Transverse colon (tissue), 4 donors: ENCODE data around the gene NFE2L3. TPM values are rescaled to one million over a fixed set of nuclear protein-coding genes. Genes with fewer than 3 reads are reported as not detected.

Source experiments
- DNase-seq: peaks from one replicate; pipeline ENCODE4 v3.0.0-alpha.2; 2019
- H3K27ac ChIP-seq, 4 donors: fragments of 200-600 bp; sonication (generic); 2 replicates each; pipeline ENCODE4 v1.5.1; 2016 to 2018; ENCODE audit warnings: inconsistent platforms in 4 of 4
- H3K27me3 ChIP-seq: fragments of 200-600 bp; sonication (generic); 2 replicates; pipeline ENCODE4 v1.5.1; 2017; ENCODE audit warnings: inconsistent platforms
- H3K36me3 ChIP-seq, 4 donors: fragments of 200-600 bp; sonication (generic); 2 replicates each; pipeline ENCODE4 v1.5.1; 2017 to 2019; ENCODE audit warnings: inconsistent platforms in 4 of 4
- H3K4me1 ChIP-seq, 4 donors: fragments of 200-600 bp; sonication (generic); 2 replicates each; pipeline ENCODE4 v1.5.1; 2017 to 2020; ENCODE audit warnings: inconsistent platforms in 4 of 4
- H3K4me3 ChIP-seq, 4 donors: fragments of 200-600 bp; sonication (generic); 1 replicate in 1 of 4; 2 replicates in 3 of 4; pipeline versions ENCODE4 v1.5.1 to v1.6.1; 2017 to 2019; ENCODE audit warnings: inconsistent platforms in 4 of 4
- H3K9me3 ChIP-seq, 2 donors: fragments of 200-600 bp; sonication (generic); 2 replicates each; pipeline ENCODE4 v1.5.1; 2017 to 2019; ENCODE audit warnings: inconsistent platforms in 2 of 2
- CTCF ChIP-seq, 5 experiments: fragments of 200-600 bp in 3 of 5; fragments of 450-650 bp in 2 of 5; sonication (generic) in 3 of 5; IDR thresholded peaks; 1 replicate in 2 of 5; 2 replicates in 3 of 5; pipeline ENCODE4 v1.5.1; 2016 to 2017; ENCODE audit warnings: antibody characterized with exemption in 5 of 5, inconsistent platforms in 3 of 5, mild to moderate bottlenecking in 2 of 5, moderate library complexity in 1 of 5
- EP300 ChIP-seq: sonication (generic); formaldehyde crosslinking; IDR thresholded peaks from one replicate; pipeline ENCODE4 v1.6.1; 2017; ENCODE audit warnings: antibody characterized with exemption, low read depth
- POLR2A ChIP-seq: fragments of 450-650 bp; IDR thresholded peaks from one replicate; pipeline ENCODE4 v1.6.1; 2016; ENCODE audit warnings: antibody characterized with exemption, mild to moderate bottlenecking, moderate library complexity
- POLR2AphosphoS5 ChIP-seq, 3 donors: sonication (generic); formaldehyde crosslinking; IDR thresholded peaks; one replicate each; pipeline ENCODE4 v1.6.1; 2016; ENCODE audit warnings: antibody characterized with exemption in 3 of 3
- WGBS, 2 donors: methylation state at CpG; one replicate each; pipeline ENCODE4 v1.1.5; 2018; ENCODE audit warnings: low coverage in 1 of 2; 5-methylcytosine and 5-hydroxymethylcytosine counted together
- in situ Hi-C, 4 donors: fragments of 200-750 bp; cut with MboI; loops; one replicate each; pipeline versions ENCODE4 v1.15.0 to v1.15.1; 2017; ENCODE audit warnings: low sequenced_read_pairs in 3 of 4, low pct_ligation_motif_present in 1 of 4, low pct_unique_long_range_greater_than_20kb in 1 of 4
- intact Hi-C: fragments of 100-400 bp; cut with DNase I; formaldehyde crosslinking; loops from one replicate; pipeline ENCODE4 v1.15.1; 2023; ENCODE audit warnings: low total_unique reads
- total RNA-seq, 4 donors: library from RNA; depleted of rRNA; stranded (reverse); fragments of >200 nt; gene quantifications; one replicate each; pipeline ENCODE4 v1.1.0, GENCODE V29; 2016

The NFE2L3 gene
- total RNA-seq, 4 donors from 2014 or later, result 1.4 to 11.4 (median 6.6) TPM

- Histone ChIP-seq H3K27ac (peak overlapping the region; percentile 97 to 100 (median 99)), H3K4me1 (peaks cover 38 to 56% (median 46%) of the 10 kb centered on the region in 4 donors), H3K27me3 (no peaks in the 10 kb centered on the region), H3K4me3 (peak overlapping the region; percentile 78 to 98 (median 86)), H3K36me3 (peaks cover 0 to 32% (median 11%) of the 10 kb centered on the region in 4 donors), H3K9me3 (no peaks in the 10 kb centered on the region)
- peak; percentile 77 for DNase-seq
- 0% methylated on average over 22 to 36 of the region's 36 CpGs for WGBS, 2 donors
- in situ Hi-C loops (loop anchor here in 2 of 4 donors (10.0 to 25.0 kb wide), 2 partner anchors 105 to 963 kb away; partner anchors contain the start of genes HOXA10 (in 2 of the 2), HOXA3 (in 2 of the 2), HOXA7 (in 2 of the 2) and HOXA9 (in 2 of the 2)), intact Hi-C loops (loop anchor here (2.0 to 10.0 kb wide), 2 partner anchors 165 to 343 kb away; no protein-coding TSS in a partner anchor)
- peak; percentile 26 for TF ChIP-seq POLR2A
- TF ChIP-seq POLR2AphosphoS5 (IDR thresholded peaks at IDR 0.05), result peak in 1 of 3 donors; percentile 80
- no peak for TF ChIP-seq EP300
- peak in 1 of 5 experiments; percentile 37 for TF ChIP-seq CTCF (IDR thresholded peaks at IDR 0.05)
Observed at GRCh38 chr7:26199301-26200037, 47.5 kb downstream of the NFE2L3 start.

GRCh38 chr7:26200038-26200443 is 48.0 kb downstream of the NFE2L3 start:
- TF ChIP-seq CTCF (IDR thresholded peaks at IDR 0.05), result no peak
- TF ChIP-seq POLR2AphosphoS5 (IDR thresholded peaks at IDR 0.05), result no peak
- TF ChIP-seq EP300, result no peak
- TF ChIP-seq POLR2A, result no peak
- intact Hi-C loops, result loop anchor here (2.0 to 10.0 kb wide), 2 partner anchors 165 to 343 kb away; no protein-coding TSS in a partner anchor
- Histone ChIP-seq H3K27me3 (no peaks in the 10 kb centered on the region), H3K27ac (peak overlapping the region; percentile 97 to 100 (median 99)), H3K4me1 (peaks cover 37 to 56% (median 45%) of the 10 kb centered on the region in 4 donors), H3K4me3 (peak overlapping the region; percentile 78 to 98 (median 86)), H3K36me3 (peaks cover 0 to 26% (median 9%) of the 10 kb centered on the region in 4 donors), H3K9me3 (no peaks in the 10 kb centered on the region)
- in situ Hi-C loops, result no loop called here
- WGBS, 2 donors, result 0% methylated on average over 8 to 22 of the region's 29 CpGs
- peak; percentile 81 for DNase-seq

GRCh38 chr7:26200444-26201246 is 48.6 kb downstream of the NFE2L3 start, which contains the start of gene HNRNPA2B1:
Gene HNRNPA2B1 (minus strand): TSS chr7:26200746. CDS start chr7:26200577, 169 bp downstream.
- Histone ChIP-seq H3K36me3 (peaks cover 0 to 20% (median 6%) of the 10 kb centered on the region in 4 donors), H3K9me3 (no peaks in the 10 kb centered on the region), H3K27me3 (no peaks in the 10 kb centered on the region), H3K27ac (peak within 1 kb of the TSS; percentile 97 to 100 (median 99)), H3K4me3 (peak within 1 kb of the TSS; percentile 78 to 98 (median 86)), H3K4me1 (peaks cover 34 to 56% (median 41%) of the 10 kb centered on the region in 4 donors)
- 0 to 1% methylated on average over 5 to 54 of the region's 71 CpGs for WGBS, 2 donors
- peak; percentile 97 for DNase-seq
- in situ Hi-C loops (no loop called here), intact Hi-C loops (loop anchor here (2.0 to 10.0 kb wide), 2 partner anchors 164 to 344 kb away; no protein-coding TSS in a partner anchor)
- TF ChIP-seq CTCF (IDR thresholded peaks at IDR 0.05) (peak in 4 of 5 experiments; percentile 7 to 55 (median 30)), EP300 (peak; percentile 57), POLR2A (peak; percentile 100), POLR2AphosphoS5 (IDR thresholded peaks at IDR 0.05) (peak; percentile 100)
